GM18870 (cell line): ENCODE results near the gene BRINP1.

Source experiments
- ATAC-seq: cut with Tn5 transposase; IDR thresholded peaks from one replicate; pipeline ENCODE4 v1.9.1; 2021; ENCODE audit warnings: moderate library complexity; ENCODE audit not compliant: unreplicated experiment

Gene BRINP1, protein sequence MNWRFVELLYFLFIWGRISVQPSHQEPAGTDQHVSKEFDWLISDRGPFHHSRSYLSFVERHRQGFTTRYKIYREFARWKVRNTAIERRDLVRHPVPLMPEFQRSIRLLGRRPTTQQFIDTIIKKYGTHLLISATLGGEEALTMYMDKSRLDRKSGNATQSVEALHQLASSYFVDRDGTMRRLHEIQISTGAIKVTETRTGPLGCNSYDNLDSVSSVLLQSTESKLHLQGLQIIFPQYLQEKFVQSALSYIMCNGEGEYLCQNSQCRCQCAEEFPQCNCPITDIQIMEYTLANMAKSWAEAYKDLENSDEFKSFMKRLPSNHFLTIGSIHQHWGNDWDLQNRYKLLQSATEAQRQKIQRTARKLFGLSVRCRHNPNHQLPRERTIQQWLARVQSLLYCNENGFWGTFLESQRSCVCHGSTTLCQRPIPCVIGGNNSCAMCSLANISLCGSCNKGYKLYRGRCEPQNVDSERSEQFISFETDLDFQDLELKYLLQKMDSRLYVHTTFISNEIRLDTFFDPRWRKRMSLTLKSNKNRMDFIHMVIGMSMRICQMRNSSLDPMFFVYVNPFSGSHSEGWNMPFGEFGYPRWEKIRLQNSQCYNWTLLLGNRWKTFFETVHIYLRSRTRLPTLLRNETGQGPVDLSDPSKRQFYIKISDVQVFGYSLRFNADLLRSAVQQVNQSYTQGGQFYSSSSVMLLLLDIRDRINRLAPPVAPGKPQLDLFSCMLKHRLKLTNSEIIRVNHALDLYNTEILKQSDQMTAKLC

DNA sequence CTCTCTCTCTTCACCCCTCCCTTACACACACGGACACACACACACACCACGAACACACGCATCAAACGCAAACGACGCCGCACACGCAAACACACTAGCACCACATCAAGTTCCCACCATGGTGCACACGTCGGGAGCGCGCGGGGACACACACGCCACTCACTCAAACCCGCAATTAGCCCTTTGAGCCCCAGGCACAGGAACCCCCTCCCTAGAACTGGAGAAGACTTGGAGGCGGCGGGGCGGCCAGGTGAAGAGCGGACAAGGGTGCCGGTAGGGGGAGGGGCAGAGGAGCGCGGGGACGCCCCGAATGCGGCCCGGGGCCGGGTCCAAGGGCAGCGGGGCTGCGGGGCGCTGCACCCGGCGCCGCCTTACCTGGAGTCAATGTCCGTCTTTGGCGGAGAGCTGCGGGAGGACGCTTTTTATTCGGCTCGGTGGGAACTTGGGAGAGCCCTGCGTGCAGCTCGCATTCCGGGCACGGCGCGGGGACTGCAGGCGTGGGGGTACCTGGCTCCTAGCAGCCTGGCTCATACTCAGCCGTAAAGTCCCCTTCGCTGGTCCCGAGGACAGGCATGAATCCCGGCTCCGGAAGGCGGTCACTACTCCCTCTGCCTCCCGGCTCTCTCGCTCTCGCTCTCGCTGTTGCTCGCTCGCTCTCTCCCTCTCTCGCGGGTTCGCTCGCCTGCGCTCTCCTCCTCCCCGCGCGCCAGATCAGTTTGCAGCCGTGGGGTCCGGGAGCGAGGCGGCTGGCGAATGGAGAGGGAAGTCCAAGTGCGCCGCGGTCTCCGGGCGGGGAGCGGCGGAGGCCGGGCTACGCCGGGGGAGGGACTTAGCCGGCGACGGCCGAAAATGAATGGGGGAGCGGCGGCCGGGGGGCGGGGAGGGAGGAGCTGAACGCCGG lies at the start of gene BRINP1:
TSS of gene BRINP1 (minus strand) at position 755 of the 901 bp plus-strand sequence. CDS start 56,080 bp downstream, outside the sequence.
- no peak for ATAC-seq

DNA sequence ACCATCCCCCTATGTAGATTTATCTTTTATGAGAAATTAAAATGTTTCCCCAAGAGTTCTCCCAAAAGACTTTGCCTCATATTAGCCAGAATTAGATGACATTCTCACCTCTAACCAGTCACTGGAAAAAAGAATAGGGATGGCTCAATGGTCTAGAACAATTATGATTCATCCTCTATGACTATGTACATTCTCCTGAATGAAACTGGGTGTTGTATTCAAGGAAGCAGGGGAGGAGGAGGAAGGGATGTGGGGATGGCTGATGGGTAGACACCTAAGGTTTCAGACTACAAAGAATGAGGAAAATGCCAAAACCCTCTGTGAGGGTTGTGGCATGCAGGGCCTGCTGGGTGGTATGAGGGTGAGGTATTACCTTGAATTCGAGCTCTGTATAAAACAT lies 49.5 kb upstream of the BRINP1 start:
- no peak for ATAC-seq

DNA sequence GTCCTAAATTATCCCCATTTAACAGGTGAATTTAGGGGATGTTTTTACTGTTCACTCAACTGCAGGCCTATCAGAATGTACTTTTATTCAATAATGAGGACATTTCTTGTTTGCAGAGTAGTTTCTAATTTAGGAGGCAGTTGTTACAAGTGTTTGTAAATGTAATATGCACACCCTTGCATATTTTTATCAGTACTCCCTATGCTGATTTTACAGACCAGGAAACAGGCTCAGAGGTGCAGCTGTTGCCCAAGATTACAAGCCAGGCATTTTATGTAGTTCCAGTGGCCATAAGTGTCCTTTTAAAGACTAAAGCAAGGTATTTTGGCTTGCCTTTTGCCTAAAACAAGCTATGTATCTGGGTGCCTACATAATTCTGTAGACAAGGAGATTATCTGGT lies 47.6 kb upstream of the BRINP1 start:
- ATAC-seq, result no peak

DNA sequence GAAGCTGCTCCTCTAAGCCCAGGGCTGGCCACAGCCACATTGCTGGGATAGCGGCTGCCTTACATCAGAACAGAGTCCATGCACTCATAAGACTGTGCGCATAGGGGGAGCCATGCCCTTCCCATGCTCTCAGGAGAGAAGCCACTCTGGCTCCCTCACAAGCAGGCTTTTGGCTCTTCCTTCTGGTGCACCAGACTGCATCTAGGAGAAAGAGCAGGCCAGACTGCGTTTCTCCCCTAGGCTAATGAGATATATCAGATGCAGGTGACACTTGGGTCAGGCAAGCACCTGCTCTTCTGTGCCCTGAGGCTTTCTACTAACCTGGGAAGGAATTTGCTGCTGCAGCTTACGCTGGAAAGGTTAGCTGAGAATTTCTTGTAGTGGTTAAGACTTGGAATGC lies 43.2 kb upstream of the BRINP1 start:
- no peak for ATAC-seq

DNA sequence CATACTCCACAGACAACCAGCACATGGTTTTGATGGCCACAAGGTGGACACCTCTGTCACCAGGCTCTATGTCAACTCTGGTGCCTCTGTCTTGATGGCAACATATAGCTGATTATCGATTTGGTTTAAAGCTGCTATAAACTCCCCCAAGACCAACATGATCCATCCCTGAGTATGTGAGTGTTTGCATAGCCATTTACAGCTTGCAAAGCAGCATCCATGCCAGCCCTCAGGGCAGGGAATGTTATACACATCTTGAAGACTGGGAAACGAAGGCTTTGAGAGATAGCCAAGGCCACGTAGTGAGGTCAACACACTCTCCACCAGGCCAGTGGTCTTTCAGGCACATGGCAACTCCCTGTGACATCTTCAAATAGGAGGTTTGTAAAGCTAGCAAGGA lies 40.3 kb upstream of the BRINP1 start:
- ATAC-seq, result no peak

DNA sequence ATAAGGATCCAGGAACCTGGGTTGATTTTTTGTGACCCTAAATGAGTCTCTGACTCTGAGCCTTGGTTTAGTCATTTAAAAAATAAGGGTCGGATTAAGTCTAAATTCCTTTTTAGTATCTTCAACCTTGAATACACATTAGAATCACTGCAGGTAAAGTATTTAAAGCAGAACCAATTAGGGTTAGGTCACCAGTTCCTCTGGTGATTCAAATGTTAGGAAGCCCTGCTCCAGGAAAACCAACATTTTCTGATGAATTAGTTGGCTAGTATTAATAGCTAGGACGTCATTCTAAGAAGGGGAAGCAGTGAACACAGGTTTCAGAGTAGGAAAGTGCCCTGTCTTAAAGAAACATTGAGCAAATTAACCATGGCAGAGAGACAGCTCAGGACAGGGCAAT lies 31.4 kb upstream of the BRINP1 start:
- ATAC-seq, result no peak

DNA sequence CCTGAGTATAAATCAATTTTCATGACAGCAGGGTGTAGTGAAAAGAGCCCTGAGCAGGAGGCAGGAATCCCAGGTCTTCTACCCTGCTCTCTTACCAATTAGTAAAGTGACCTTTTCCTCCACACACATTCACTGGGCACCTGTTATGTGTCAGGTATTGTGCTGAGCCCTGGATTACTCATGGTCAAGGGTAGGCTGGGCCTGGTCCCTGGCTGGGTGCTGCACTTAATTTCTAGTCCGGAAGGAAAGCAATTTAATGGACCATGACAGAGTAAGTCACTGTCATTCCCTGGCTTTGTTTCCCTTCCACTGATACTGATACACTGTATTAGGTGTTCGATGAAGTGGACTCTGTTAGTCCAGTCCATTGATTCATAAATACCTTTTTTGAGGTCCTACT lies 29.1 kb upstream of the BRINP1 start:
- ATAC-seq, result no peak

DNA sequence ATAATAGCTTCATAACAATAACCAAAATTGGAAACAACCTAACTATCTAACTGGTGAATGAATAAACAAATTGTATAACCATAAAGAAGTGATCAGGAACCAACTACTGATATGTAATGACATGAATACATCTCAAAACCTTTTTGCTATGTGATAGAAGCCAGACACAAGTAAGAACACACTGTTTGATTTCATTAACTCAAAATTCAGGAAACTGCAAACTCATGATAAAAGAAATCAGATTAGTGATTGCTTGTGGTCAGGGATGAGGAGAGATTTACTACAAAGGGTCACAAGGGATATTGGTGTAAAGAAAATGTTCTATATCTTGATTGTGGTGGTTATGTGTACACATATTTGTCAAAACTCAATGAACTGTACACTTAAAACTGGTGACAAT lies 22.6 kb upstream of the BRINP1 start:
- no peak for ATAC-seq

DNA sequence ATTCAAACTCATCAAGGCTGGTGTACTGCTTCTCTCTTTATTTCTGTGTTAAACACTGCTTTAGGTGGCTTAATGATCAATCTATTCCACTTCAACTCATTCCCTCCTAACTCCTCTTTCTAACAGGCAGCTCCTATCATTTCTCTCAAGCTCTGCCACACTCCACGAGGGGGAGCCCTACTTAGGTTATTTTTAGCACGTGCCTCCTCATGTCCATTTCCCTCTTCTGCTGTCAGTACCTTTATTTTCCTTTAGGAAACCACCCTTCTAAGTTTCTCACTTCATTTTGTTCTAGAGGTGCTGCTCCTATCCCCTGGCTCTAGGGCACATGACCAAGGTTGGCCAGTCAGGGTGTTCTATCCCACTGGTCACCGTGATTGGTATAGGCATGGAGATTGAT lies 6.7 kb upstream of the BRINP1 start:
- ATAC-seq, result no peak

DNA sequence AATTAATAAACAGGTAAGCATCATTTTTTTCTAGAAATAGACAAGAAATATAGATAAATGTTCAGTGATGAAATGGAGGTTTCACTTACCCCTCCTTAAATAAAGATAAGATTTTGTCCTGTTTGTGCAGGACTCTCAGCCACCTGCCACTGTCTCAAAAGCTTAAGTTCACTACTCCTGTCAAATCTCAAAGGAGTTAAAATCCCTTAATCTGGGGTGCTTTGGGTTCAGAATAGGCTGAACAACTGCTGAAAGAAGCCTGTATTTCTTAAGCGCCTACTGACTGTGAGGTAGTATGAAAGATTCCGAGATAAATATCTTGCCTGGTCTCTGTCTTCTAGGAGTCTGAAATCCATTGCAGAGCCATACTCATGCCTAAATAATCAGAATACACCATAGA lies 3.7 kb upstream of the BRINP1 start:
- no peak for ATAC-seq

DNA sequence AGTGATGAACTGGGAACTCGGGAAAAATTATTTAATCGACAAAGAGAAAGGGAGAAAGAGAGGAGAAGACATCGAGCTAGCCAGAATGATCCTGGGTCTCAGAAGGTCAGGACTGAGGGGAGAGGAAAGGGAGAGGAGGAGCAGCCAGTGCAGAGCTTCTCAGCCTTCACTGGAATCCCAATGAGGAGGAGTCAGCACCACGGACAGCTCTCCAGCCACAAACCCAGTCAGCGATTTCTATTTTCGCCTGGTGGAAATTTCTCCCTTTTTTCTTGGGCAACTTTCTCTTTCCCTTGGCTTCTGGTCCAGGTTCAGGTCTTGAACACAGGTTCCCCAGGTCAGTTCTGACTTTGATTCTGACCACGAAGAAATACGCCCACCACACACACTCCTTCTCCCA lies 1.6 kb upstream of the BRINP1 start:
- no peak for ATAC-seq

DNA sequence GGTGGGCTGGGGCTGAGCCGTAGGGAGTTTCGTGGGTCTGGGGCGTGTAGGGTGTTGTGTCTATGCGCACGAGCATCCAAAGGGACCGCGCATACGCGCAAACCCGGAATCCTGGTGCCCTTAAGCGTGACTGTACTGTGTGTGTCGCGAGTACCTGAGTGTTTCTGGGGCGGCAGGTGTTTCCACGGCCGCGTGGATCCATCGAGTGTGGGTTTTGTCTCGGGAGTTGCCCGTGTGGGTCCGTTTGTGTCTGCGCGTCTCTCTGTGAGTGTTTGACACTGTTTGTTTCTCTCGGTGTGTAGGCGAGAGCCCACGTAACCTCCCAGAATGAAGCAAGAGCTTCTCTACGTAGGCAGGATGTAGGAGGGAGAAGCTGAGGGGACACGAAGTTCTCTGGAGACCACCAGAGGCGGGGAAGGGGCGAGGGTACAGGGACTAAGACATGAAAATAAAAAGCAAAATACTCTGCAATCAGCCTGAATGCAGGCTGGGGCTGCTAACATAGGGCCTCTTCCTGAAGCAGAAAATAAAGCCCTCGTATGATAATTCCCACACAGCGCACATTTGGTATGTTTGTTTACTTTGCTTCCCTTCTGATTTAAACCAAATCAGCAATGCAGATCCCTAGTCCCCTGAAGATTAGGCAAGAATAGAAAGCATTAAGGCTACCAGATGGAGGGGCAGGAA lies 588 bp upstream of the BRINP1 start:
- ATAC-seq, result no peak

DNA sequence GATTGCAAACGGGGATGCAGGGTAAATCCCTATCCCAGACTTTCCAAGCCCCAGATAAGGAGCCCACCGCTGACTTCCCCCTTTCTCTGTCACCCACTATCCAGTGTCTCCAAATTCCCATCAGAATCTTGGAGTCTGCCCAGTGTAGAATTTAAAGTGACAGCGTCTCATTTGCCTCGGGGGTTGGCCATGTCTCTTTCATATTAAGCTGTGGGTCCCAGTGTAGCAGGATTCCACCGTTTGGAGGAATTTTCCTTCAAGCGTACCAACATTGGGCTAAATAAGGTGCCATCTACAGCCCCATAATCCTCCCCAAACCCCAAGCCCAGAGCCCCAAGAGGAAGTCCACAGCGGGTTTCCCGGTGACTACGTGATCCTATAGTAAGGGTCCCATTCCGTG lies 1.1 kb downstream of the BRINP1 start:
- ATAC-seq, result no peak

DNA sequence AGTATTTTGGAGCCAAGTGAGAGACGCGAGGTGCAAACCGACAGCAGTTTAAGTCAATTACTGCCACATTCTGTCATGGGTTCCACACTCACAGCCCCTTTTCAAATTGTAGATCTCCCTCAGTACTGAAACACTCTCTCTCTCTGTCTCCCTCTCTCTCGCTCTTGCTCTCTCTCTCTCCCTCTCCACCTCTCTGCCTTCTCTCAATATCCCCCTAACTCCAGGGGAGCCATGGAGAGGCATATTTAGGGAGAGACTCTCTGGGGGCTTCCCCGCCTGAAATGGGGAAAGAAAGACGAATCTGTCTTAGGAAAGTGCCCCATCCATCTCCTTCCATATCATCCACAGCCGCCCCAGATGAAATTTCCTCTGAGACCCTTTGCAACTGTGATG lies 1.6 kb downstream of the BRINP1 start:
- ATAC-seq, result no peak

DNA sequence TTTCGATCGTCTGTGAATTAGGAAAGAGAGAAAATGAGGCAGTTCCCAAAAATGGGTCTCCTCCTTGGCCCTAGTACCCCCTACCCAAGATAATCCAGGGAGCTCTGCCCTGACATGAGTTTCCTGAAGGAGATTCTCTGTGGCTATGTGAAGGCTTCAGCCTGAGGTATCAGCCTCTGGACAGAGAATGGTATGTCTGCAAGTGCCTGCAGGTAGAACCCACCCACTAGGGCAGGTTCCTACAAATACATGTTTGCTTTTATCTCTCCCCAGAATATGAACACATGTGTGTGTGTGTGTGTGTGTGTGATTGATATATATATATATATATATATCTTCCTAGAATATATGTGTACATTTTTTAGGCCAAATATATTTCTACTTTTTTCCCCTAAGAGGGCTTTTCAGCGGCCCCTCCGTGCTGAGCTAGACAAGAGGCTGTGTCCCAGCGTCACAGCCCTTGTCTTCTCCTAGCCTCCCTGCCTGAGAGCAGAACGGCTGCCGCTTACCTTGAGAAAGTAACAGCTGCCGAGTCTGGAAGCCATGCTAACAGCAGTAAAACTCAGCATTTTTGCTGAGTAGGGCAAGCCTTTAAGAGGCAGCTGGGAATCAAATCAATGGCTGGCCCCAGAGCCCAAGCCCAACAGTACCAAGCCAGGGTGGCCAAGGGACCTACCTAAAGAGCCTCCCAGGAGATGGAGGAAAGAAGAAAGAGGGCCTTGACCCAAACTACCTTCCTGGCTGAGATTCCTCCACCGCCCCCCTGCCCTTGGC lies 2.1 kb downstream of the BRINP1 start:
- ATAC-seq, result no peak

DNA sequence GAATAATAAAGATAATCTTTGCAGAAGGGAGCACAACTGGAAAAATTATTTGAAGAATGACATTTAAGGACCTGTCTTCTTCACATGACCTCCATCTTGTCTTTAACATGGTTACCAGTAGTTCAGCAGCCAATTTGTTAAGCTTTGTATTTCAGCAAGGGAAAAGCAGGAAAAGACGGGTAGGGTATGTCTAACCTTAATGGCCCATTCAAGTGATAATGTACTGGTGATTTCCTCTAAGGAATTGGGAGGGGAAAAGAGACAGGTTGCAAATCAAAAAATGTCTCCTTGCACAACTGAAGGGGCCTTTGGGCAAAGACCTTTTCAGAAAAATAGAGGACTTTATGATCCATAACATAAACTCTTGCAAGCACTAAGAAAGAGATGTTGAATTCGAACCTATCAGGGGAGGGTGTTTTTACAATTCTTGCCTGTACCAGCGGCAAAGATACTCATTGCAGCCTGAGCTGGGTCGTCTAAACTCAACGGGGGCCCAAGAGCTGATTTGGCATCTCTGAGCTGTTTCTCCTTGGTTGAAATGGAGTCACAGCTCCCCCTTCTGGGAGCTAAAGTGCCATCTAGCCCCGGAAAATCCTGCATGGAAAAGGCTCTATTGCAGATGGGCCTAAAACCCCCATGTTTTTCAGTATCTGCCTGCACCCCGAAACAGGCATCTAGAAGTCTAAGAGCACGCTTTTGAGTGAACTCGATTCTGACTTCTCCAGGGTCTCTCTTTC lies 3.8 kb downstream of the BRINP1 start:
- ATAC-seq, result no peak

DNA sequence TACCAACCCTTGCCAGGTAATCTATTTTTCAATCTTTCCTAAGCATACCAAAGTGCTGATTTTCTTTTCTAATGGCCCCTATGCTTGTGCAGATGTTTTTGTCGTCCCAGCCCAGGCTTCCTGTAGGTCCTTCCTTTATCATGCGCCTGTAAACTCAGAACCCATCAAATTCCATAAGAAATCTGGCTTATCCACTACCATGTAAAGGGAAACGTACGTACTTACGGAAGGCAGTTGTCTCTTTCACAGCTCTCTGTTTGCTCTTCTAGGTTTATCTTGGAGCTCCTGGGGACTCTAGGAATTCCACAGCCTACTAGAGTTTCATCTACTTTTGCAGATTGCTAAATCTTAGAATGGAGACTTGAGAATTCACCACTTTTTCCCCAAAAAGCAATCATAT lies 9.0 kb downstream of the BRINP1 start:
- ATAC-seq, result no peak

DNA sequence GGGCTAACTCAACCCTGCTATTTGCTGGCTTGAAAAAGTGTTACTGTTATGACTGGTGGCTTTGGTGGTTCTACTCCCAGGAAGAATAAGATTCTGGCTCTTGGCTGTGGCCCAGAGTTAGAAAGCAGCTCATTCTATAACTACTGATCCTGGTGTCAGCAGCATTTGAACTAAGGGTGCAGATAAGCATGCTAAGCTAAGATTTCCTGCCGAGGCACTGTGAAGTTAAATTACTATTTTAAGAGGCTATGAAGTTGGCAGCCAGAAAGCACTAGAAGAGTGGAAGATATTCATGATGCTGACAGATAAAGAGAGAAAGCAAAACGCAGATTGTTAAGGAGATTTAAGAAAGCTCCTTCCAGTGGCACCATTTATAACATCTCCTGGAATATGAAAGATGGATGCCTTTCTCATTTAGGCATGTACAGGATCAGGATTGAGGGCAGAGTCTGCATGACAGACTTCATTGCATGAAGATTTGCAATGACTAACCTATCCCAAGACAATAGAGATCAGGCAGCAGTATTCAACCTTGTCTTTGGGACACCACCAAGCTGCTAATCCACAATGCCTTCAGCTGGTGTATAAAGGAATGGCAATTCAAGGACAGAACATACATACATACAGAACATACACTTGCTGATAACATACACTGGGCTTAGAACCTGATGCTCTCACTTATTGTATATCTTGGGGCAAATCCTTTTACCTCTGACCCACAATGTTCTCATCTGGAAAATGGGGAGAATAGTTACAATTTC lies 11.7 kb downstream of the BRINP1 start:
- no peak for ATAC-seq

DNA sequence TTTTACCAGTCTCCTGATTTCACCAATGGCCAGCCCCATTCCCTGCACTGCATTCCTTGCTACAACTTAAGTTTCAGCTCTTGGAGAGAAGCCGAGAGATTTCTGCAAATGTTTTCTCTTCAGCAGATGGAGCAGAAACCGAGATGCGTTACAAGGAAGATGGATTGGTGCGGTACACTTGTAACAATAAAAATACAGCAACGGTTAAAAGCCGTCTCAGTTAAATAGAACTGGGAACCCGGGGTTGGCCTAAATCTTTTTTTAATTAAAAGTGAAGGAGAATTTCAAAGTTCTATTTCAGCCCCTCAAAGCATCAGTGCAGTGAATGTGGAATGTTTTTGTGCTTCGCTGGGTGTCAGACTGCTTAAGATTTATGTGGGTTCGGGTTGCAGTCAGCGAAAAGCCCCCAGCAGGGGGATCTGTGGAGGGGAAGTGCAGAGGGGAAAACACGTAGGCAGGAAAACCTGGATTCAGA lies 19.8 kb downstream of the BRINP1 start:
- ATAC-seq, result no peak
